Naive thymus-derived CD8-positive, alpha-beta T cell (primary cell): Measurements from ENCODE around the gene HIP1R. TPM values are rescaled to one million over a fixed set of nuclear protein-coding genes. Genes with fewer than 3 reads are reported as not detected.

Experiments used
- ATAC-seq, 2 donors: fragments of 150-1000 bp; cut with Tn5 transposase in 1 of 2; sonication (Bioruptor Pico), chemical (Tn5 transposase) in 1 of 2; 1 replicate in 1 of 2; 2 replicates in 1 of 2; pipeline ENCODE4 v1.10.0; 2021; ENCODE audit warnings: mild to moderate bottlenecking in 2 of 2, moderate library complexity in 2 of 2
- POLR2A ChIA-PET: fragments of 350-600 bp; sonication (Branson Sonifier 250); formaldehyde crosslinking; loops from one replicate; lab custom pipeline; 2021; ENCODE audit warnings: antibody characterized with exemption; lab: Charles Lee
- DNase-seq, 10 donors: peaks; one replicate each; pipeline versions ENCODE4 v3.0.0 to v3.0.0-alpha.2; 2020 to 2022
- H3K27ac Mint-ChIP-seq, 10 donors: one replicate each; pipeline ENCODE4 v1.8.0; 2020 to 2022; ENCODE audit warnings: mild to moderate bottlenecking in 10 of 10, mixed read lengths in 10 of 10, moderate library complexity in 4 of 10, inconsistent platforms in 1 of 10
- H3K27me3 Mint-ChIP-seq, 5 donors: one replicate each; pipeline ENCODE4 v1.8.0; 2021 to 2022; ENCODE audit warnings: mixed read lengths in 5 of 5
- H3K36me3 Mint-ChIP-seq, 3 donors: one replicate each; pipeline ENCODE4 v1.8.0; 2020 to 2022; ENCODE audit warnings: mixed read lengths in 3 of 3, mild to moderate bottlenecking in 2 of 3, inconsistent platforms in 1 of 3
- H3K4me1 Mint-ChIP-seq, 4 donors: one replicate each; pipeline ENCODE4 v1.8.0; 2021 to 2022; ENCODE audit warnings: mixed read lengths in 4 of 4
- H3K4me3 Mint-ChIP-seq, 10 donors: one replicate each; pipeline ENCODE4 v1.8.0; 2020 to 2022; ENCODE audit warnings: mild to moderate bottlenecking in 10 of 10, mixed read lengths in 10 of 10, moderate library complexity in 6 of 10, inconsistent platforms in 1 of 10
- H3K9me3 Mint-ChIP-seq, 9 donors: one replicate each; pipeline ENCODE4 v1.8.0; 2020 to 2022; ENCODE audit warnings: mixed read lengths in 9 of 9, mild to moderate bottlenecking in 3 of 9, inconsistent platforms in 1 of 9, moderate library complexity in 1 of 9
- polyA plus RNA-seq, 3 donors: library from polyadenylated mRNA; unstranded; fragments of 300-500 nt; fragmentation: Illumina TruSeq; gene quantifications; one replicate each; pipeline ENCODE4 v1.2.3, GENCODE V29; 2021
- total RNA-seq, 8 experiments: library from RNA in 2 of 8; stranded (reverse) in 2 of 8; gene quantifications; one replicate each; pipeline ENCODE4 v1.2.3 and lab custom pipeline; 2021 to 2026

The HIP1R gene
- total and polyA plus RNA-seq, 5 experiments from 2014 or later = 4.7 to 144 (median 16.7) TPM

DNA sequence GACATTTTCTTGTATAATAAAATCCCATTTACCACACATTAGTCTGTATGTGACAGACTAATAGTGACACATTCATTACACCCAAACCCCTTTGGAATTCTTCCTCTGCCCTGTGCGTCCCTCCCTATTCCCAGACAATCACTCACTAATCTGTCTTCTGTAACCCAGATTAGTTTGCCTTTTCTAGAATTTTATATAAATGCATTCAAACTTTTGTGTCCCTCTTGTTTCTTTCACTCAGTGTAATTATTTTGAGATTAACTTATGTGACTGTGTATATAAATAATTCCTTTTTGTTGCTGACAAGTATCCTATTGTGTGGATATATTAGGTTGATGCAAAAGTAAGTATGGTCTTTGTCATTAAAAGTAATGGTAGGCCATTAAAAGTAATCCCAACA lies 27.6 kb upstream of the HIP1R start:
- POLR2A ChIA-PET = no interaction called here
- Mint-ChIP-seq H3K36me3 (peaks cover 0 to 4% (median 2%) of the 10 kb centered on the region in 3 donors), H3K27ac (no peak overlapping the region), H3K27me3 (no peaks in the 10 kb centered on the region), H3K4me1 (peaks cover 0 to 3% (median 0%) of the 10 kb centered on the region in 4 donors), H3K4me3 (no peak overlapping the region), H3K9me3 (no peaks in the 10 kb centered on the region)
- DNase-seq (no peak), ATAC-seq (no peak)

DNA sequence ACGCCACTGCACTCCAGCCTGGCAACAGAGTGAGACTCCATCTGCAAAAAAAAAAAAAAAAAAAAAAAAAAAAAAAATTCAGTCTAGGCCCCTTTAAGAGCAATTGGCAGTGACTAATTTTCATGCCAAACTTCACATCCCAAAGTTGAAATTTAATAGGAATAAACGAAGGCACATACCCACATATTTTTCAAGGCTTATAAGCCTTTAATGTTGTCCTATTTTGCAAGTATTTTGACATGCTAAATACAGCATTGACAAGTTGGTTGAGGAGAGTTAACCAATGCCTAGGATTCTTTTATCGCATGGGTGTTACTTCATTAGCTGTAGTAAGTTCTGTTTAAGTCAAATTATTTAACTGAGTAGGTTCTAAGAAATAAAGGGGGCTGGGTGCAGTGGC lies 23.5 kb upstream of the HIP1R start:
- Mint-ChIP-seq H3K27me3 (no peaks in the 10 kb centered on the region), H3K36me3 (peaks cover 0 to 2% (median 2%) of the 10 kb centered on the region in 3 donors), H3K9me3 (no peaks in the 10 kb centered on the region), H3K4me3 (no peak overlapping the region), H3K4me1 (peaks cover 0 to 18% (median 0%) of the 10 kb centered on the region in 4 donors), H3K27ac (no peak overlapping the region)
- DNase-seq (no peak), ATAC-seq (no peak)
- POLR2A ChIA-PET = interaction anchor here (1.3 kb wide), 1 partner anchor 24 kb away, joined by 6 read pairs; the partner anchor contains the start of gene HIP1R

- Mint-ChIP-seq H3K4me1 (peaks cover 0 to 18% (median 0%) of the 10 kb centered on the region in 4 donors), H3K36me3 (peaks cover 0 to 2% (median 0%) of the 10 kb centered on the region in 3 donors), H3K27ac (peak overlapping the region in 1 of 10 donors; percentile 72), H3K4me3 (peak overlapping the region in 2 of 10 donors; percentile 52 to 77), H3K9me3 (no peaks in the 10 kb centered on the region), H3K27me3 (no peaks in the 10 kb centered on the region)
- POLR2A ChIA-PET = interaction anchor here (1.3 kb wide), 1 partner anchor 23 kb away, joined by 6 read pairs; the partner anchor contains the start of gene HIP1R
- ATAC-seq (peak in 1 of 2 donors; percentile 58), DNase-seq (no peak)
These were observed 21.9 kb upstream of the HIP1R start for GRCh38 chr12:122813310-122813713.

GRCh38 chr12:122819209-122819785 lies 16.0 kb upstream of the HIP1R start:
- no peaks in the 10 kb centered on the region for H3K9me3 Mint-ChIP-seq
- H3K4me3 Mint-ChIP-seq = no peak overlapping the region
- peaks cover 0 to 29% (median 0%) of the 10 kb centered on the region in 4 donors for H3K4me1 Mint-ChIP-seq
- H3K36me3 Mint-ChIP-seq = no peaks in the 10 kb centered on the region
- H3K27ac Mint-ChIP-seq = peak overlapping the region in 1 of 10 donors; percentile 34
- no peak for ATAC-seq
- POLR2A ChIA-PET = interaction anchor here (0.8 kb wide), 1 partner anchor 44 kb away, joined by 9 read pairs; no protein-coding TSS in a partner anchor
- H3K27me3 Mint-ChIP-seq = no peaks in the 10 kb centered on the region
- no peak for DNase-seq

GRCh38 chr12:122820138-122820537 lies 15.1 kb upstream of the HIP1R start:
- POLR2A ChIA-PET = interaction anchor here (0.7 kb wide), 1 partner anchor 45 kb away, joined by 5 read pairs; no protein-coding TSS in a partner anchor
- ATAC-seq (no peak), DNase-seq (no peak)
- Mint-ChIP-seq H3K9me3 (no peaks in the 10 kb centered on the region), H3K27me3 (no peaks in the 10 kb centered on the region), H3K4me3 (peak overlapping the region in 1 of 10 donors; percentile 39), H3K27ac (no peak overlapping the region), H3K4me1 (peaks cover 0 to 25% (median 0%) of the 10 kb centered on the region in 4 donors), H3K36me3 (no peaks in the 10 kb centered on the region)

DNA sequence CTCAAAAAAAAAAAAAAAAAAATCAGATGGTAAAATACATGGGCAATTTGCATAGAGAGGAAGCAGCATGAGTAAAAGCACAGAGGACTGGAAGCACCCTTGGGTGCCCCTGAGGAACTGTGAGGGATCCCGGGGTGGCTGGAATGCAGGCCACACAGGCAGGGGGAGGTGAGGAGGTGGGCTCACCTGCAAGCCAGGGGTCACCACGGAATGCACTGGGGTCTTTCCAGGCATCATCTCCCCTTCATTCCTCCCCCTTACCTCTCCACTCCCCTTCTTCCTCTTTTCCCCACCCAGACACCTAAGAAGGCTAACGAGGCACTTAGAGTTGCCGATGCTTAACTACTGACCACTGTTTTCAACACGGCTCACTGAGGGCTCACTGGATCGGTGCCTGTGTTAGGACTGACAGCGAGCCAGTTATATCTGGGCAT lies 14.4 kb upstream of the HIP1R start:
- no peaks in the 10 kb centered on the region for H3K9me3 Mint-ChIP-seq
- no peak for DNase-seq
- POLR2A ChIA-PET = no interaction called here
- H3K36me3 Mint-ChIP-seq = no peaks in the 10 kb centered on the region
- H3K27me3 Mint-ChIP-seq = no peaks in the 10 kb centered on the region
- ATAC-seq = peak in 1 of 2 donors; percentile 33
- peaks cover 0 to 23% (median 0%) of the 10 kb centered on the region in 4 donors for H3K4me1 Mint-ChIP-seq
- peak overlapping the region in 1 of 10 donors; percentile 39 for H3K4me3 Mint-ChIP-seq
- peak overlapping the region in 1 of 10 donors; percentile 60 for H3K27ac Mint-ChIP-seq

DNA sequence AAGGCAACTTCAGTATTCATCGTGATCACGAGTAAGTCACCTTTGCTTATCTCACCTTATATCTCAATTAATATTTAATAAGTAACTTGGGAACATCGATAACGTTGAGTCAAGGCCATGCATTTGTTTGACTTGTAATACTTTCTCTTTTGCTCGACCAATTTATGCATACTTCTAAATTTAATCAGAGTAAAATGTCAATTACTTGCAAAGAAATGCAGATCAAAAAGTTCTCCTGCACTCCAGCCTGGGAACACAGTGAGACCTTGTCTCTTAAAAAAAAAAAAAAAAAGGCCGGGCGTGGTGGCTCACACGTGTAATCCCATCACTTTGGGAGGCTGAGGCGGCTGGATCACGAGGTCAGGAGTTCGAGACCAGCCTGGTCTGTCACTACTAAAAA lies 11.8 kb upstream of the HIP1R start:
- Mint-ChIP-seq H3K9me3 (no peaks in the 10 kb centered on the region), H3K27ac (no peak overlapping the region), H3K27me3 (no peaks in the 10 kb centered on the region), H3K36me3 (no peaks in the 10 kb centered on the region), H3K4me1 (peaks cover 0 to 26% (median 0%) of the 10 kb centered on the region in 4 donors), H3K4me3 (no peak overlapping the region)
- POLR2A ChIA-PET = no interaction called here
- no peak for DNase-seq
- no peak for ATAC-seq

DNA sequence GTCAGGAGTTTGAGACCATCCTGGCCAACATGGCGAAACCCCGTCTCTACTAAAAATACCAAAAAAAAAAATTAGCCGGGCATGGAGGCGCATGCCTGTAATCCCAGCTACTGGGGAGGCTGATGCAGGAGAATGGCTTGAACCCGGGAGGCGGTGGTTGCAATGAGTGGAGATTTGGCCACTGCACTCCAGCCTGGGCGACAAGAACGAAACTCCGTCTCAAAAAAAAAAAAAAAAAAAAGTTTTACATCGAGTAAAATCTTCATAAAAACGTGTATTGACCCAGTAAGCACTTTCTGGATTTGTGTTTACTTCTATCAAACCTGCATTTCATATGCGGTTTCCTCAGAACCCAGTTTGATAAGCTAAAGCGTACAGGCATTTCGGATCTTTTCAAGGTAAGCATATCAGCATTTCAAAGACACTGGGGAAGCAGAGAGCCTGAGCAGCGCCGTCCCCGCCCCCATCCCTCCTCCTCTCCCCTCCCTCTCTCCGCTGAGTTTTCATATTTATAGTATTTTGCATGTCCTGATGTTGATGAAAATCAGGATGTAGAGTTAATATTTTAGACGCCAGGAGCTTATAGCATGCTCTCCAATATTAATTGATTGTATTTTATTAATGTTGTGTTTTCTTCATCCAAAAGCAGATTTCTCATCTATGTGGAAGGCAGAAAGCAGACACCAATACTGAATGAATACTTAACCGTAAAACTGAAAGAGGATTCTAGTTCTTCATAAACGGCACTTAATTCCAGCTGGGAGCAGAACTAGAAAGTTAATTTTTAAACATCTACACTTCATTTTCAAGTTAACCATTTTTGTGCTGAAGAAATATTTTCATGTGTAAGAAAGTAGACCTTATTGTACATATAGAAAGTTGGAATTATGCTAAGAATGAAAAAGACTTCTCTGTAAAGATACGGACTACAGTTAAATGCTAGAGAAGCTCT lies 9.2 kb upstream of the HIP1R start:
- Mint-ChIP-seq H3K4me1 (peaks cover 0 to 15% (median 0%) of the 10 kb centered on the region in 4 donors), H3K36me3 (no peaks in the 10 kb centered on the region), H3K9me3 (no peaks in the 10 kb centered on the region), H3K27ac (no peak overlapping the region), H3K27me3 (no peaks in the 10 kb centered on the region), H3K4me3 (peak overlapping the region; percentile 47 to 72 (median 63))
- ATAC-seq (peak; percentile 65 to 75), DNase-seq (peak in 2 of 10 donors; percentile 9 to 25)
- POLR2A ChIA-PET = interaction anchor here (0.7 to 1.9 kb wide), 4 partner anchors 10 to 338 kb away, joined by 3 to 12 read pairs (median 6); partner anchors contain the start of gene HIP1R

DNA sequence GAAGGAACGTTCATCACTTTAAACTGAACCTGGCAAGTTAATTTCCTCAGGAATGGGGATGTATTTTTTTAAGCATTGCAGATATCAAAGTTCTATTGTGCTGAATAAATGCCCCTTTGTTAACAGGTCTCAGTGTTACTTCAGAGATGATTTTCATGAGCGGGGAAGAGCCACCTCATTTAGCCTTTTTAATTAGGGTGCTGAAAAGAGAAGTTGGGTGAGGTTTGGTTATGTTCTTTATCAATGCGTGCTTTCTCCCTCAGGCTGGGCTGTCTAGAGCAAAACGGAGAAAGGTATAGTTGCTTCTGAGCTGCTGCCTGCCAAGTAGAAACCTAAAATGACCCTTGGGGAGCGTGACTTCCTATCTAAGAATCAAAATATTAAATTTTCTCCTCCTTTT lies 8.0 kb upstream of the HIP1R start:
- Mint-ChIP-seq H3K27ac (no peak overlapping the region), H3K4me3 (no peak overlapping the region), H3K36me3 (no peaks in the 10 kb centered on the region), H3K9me3 (no peaks in the 10 kb centered on the region), H3K4me1 (peaks cover 0 to 11% (median 0%) of the 10 kb centered on the region in 4 donors), H3K27me3 (no peaks in the 10 kb centered on the region)
- POLR2A ChIA-PET = interaction anchor here (0.7 to 1.9 kb wide), 2 partner anchors 9 kb away, joined by 5 to 12 read pairs; partner anchors contain the start of gene HIP1R
- ATAC-seq (no peak), DNase-seq (no peak)

- POLR2A ChIA-PET = no interaction called here
- Mint-ChIP-seq H3K4me3 (no peak overlapping the region), H3K27me3 (no peaks in the 10 kb centered on the region), H3K36me3 (no peaks in the 10 kb centered on the region), H3K27ac (no peak overlapping the region), H3K4me1 (peaks cover 7 to 16% (median 13%) of the 10 kb centered on the region in 4 donors), H3K9me3 (no peaks in the 10 kb centered on the region)
- no peak for DNase-seq
- ATAC-seq = no peak
These were observed 4.6 kb upstream of the HIP1R start for GRCh38 chr12:122830517-122831214.

DNA sequence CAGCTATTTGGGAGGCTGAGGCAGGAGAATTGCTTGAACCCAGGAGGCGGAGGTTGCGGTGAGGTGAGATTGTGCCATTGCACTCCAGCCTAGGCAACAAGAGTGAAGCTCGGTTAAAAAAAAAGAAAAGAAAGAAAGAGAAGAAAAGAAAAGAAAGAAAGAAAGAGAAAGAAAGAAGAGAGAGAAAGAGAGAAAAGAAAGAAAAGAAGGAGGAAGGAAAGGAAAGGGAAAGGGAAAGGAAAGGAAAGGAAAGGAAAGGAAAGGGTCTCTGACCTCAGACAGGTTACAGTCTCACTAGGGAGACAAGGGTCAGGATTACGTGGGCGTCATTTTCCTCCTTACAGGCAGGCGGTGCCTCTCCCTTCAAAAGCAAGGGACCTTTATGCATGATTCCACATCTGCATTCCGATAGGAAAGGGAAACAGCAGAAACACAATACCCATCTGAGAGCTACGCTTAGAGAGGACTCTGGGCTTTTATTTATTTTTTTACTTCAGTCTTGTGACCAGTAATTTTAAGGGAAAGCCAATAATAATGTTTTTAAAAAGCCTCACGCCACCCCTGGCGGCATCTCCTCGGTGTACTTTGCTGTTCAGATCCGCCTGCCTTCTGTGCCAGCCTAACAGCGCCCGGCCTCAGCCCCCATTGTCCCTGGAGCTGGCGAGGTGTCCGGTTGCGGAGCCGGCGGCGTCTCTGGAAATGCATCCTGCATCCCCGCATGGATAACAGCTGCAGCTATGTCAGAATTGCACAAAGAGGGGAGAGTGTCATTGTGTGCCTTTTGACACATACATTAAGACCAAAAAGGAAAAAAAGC lies 945 bp upstream of the HIP1R start:
- DNase-seq (peak in 4 of 10 donors; percentile 17 to 58 (median 29)), ATAC-seq (peak; percentile 15 to 24)
- POLR2A ChIA-PET = interaction anchor here (0.5 to 2.7 kb wide), 5 partner anchors 40 to 402 kb away, joined by 3 to 15 read pairs (median 4); no protein-coding TSS in a partner anchor
- Mint-ChIP-seq H3K36me3 (peaks cover 0 to 7% (median 0%) of the 10 kb centered on the region in 3 donors), H3K9me3 (no peaks in the 10 kb centered on the region), H3K27ac (peak overlapping the region; percentile 85 to 98 (median 94)), H3K4me3 (peak overlapping the region; percentile 88 to 98 (median 96)), H3K27me3 (no peaks in the 10 kb centered on the region), H3K4me1 (peaks cover 24 to 50% (median 38%) of the 10 kb centered on the region in 4 donors)
